ENCODE data around the gene TEAD2.
"Not testable (repeated sequence)": the region's sequence is repeated elsewhere in the genome, so short reads cannot be mapped to it uniquely, and the experiment has no call there.

Gene TEAD2

GRCh38 chr19:49344505-49345423 lies 17.5 kb downstream of the TEAD2 start:
- no peak for DNase-seq

GRCh38 chr19:49343123-49343522 lies 19.1 kb downstream of the TEAD2 start:
- DNase-seq: no peak

DNA sequence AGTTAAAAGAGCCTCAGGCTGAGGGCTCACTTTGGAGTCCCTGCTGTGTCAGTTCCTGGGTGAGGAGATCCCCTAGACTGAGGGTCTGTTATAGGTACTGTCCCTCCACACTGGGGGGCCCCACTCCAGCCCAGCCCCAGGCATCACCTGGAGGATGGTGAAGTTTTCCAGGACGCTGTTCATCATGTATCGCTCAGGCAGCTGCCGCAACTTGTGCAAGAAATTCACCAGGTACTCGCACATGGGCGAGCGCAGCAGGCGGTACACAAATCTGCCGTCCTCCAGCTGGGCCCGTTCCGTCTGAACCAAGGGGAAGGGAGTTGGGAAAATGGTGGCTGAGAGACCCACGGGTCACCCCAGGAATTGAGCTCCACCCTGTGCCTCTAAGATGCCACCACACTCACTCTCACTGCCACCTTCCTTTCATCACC lies 19.9 kb downstream of the TEAD2 start:
- DNase-seq: no peak

DNA sequence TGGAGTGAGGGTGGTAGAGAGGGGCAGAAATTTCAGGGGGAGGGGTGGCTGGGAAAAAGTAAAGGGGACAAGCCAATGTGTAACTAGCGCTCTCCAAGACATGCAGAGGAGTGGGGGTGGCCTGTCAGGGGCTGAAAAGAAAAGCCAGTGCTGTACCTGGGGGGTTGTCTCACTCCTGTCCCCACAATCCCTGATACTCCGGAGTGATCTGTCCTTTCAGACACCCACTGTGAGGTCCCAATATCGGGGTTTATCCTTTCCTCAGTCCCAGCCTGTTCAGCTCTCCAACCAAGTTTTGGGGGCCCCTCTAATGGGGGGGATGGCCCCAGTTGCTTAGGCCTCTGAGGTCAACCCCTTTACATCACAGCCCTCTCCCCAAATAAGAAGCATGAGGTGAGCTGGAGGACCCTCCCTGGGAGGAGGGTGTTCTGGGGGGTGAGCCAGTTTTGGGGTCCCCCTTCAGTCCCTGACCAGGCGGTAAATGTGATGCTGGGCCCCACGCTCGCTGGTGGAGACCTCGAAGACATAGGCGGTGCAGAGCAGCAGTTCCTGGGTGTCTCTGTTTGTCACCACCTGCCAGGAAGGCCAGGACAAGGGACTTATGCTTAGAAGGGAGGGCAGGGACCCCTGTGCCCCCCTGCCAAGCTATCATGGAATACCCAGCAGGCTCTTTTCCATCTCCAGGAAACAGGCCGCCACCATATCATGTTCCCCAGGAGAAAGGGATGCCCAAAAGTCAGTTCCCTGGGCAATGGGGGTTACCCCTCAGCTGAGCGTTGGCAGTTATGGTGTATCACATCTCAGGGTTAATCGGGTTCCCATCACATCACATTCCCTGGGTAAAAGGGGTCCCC lies 21.1 kb downstream of the TEAD2 start:
- DNase-seq: no peak

GRCh38 chr19:49340069-49340864 lies 21.9 kb downstream of the TEAD2 start:
- no peak for DNase-seq

GRCh38 chr19:49339301-49340068 lies 22.7 kb downstream of the TEAD2 start:
- no peak for DNase-seq

- DNase-seq: no peak
Observed at GRCh38 chr19:49338691-49339300, 23.4 kb downstream of the TEAD2 start.

DNA sequence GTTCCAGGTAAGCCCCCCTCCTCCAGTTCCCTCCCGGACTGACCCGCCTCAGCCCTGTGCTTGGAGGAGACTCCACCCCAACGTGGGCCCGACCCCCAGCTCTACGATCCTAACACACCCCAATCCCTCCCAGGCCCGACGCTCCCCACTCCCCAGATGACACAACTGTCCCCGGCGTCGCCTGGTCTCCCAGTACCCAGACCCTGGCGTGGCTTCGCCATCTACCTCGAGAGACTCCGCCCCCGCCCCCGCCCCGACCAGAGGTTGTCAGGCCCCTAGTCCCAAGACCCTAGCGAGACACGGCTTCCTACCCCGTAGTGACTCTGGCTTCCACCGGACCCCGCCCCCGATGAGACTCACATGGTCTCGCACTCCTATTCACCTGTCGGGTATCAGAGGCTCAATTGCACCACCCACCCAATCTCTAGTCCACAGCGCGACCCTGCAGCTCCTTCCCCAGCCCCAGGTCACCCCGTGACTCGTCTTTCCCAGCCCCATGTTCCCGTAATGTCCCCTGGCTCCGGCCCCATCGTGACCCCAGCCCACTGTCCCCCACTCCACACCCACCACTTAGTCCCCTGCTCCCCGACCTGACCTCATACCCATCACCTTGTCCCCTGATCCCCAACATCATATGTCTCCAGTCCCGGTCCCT lies 24.1 kb downstream of the TEAD2 start:
- no peak for DNase-seq

GRCh38 chr19:49337267-49338022 lies 24.8 kb downstream of the TEAD2 start:
- DNase-seq: no peak

GRCh38 chr19:49336482-49337266 lies 25.5 kb downstream of the TEAD2 start:
- no peak for DNase-seq

- no peak for DNase-seq
Observed at GRCh38 chr19:49335784-49336481, 26.3 kb downstream of the TEAD2 start.

- peak; percentile 63 for DNase-seq
Observed at GRCh38 chr19:49335071-49335783, 27.0 kb downstream of the TEAD2 start, which contains the start of gene CD37. CD37 (plus strand) TSS chr19:49335406; CDS start chr19:49335541, 135 bp downstream.

- peak; percentile 70 for DNase-seq
Observed at GRCh38 chr19:49333811-49334288, 28.4 kb downstream of the TEAD2 start.

GRCh38 chr19:49333418-49333805 lies 28.8 kb downstream of the TEAD2 start:
- no peak for DNase-seq

- DNase-seq: not testable (repeated sequence)
Observed at GRCh38 chr19:49332691-49333417, 29.4 kb downstream of the TEAD2 start.

DNA sequence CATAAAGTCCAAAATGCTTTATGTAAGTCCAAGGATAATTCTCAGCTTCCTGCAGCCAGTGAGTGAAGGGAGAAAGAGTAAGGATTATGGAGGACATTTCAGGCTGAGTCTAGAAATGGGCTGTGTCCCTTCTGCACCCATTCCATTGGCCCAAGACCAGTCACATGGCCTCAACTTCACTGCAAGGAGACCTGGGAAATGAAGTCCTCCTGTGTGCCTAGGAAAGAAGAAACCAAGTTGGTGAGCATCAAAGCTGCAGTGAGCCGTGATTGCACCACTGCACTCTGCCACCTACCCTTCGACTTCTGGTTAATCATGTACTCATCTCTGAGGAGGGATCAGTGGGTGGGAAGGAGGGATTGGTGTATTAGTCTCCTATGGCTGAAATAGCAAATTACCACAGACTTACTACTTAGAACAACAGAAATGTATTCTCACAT lies 30.6 kb downstream of the TEAD2 start:
- DNase-seq: peak; percentile 48

GRCh38 chr19:49331187-49331586 lies 31.0 kb downstream of the TEAD2 start:
- not testable (repeated sequence) for DNase-seq

Measured in activated T-cell treated with anti-CD3 and anti-CD28 coated beads, Interleukin-2, amount 50 U/mL, for 1 hour (primary cell).